ENCODE data around the gene HYCC1. TPM values are rescaled to one million over a fixed set of nuclear protein-coding genes. Genes with fewer than 3 reads are reported as not detected.

The HYCC1 gene
- total and polyA plus RNA-seq, 9 of the 15 experiments (the other 6 are each of a cell fraction or from before 2014, with no cell fraction given), result 11.2 to 40.6 (median 37.9) TPM

DNA sequence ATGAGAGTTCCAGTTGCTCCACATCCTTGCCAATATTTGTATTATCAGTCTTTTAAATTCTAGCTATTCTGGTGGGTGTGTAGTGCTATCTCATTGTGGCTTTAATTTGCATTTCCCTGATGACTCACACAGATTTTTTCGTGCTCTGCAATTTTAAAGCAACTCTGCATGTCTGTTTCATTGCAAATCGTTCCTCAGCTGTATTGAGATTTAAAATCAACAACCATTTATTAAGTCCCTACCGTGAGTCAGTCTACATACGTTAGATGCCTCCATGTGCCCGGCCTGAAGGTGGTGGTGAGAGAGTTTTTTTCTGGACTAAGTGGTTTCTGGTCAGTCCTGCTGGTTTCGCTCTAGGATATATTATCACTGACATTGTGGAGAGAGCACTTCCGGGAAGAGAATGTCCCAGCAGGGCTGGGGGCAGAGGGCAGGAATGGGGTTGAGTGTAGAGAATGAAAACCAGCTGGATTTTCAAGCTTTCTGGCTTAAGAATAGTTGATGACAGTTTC lies 8.4 kb upstream of the HYCC1 start (continued):
- TF ChIP-seq, protein P1, sequence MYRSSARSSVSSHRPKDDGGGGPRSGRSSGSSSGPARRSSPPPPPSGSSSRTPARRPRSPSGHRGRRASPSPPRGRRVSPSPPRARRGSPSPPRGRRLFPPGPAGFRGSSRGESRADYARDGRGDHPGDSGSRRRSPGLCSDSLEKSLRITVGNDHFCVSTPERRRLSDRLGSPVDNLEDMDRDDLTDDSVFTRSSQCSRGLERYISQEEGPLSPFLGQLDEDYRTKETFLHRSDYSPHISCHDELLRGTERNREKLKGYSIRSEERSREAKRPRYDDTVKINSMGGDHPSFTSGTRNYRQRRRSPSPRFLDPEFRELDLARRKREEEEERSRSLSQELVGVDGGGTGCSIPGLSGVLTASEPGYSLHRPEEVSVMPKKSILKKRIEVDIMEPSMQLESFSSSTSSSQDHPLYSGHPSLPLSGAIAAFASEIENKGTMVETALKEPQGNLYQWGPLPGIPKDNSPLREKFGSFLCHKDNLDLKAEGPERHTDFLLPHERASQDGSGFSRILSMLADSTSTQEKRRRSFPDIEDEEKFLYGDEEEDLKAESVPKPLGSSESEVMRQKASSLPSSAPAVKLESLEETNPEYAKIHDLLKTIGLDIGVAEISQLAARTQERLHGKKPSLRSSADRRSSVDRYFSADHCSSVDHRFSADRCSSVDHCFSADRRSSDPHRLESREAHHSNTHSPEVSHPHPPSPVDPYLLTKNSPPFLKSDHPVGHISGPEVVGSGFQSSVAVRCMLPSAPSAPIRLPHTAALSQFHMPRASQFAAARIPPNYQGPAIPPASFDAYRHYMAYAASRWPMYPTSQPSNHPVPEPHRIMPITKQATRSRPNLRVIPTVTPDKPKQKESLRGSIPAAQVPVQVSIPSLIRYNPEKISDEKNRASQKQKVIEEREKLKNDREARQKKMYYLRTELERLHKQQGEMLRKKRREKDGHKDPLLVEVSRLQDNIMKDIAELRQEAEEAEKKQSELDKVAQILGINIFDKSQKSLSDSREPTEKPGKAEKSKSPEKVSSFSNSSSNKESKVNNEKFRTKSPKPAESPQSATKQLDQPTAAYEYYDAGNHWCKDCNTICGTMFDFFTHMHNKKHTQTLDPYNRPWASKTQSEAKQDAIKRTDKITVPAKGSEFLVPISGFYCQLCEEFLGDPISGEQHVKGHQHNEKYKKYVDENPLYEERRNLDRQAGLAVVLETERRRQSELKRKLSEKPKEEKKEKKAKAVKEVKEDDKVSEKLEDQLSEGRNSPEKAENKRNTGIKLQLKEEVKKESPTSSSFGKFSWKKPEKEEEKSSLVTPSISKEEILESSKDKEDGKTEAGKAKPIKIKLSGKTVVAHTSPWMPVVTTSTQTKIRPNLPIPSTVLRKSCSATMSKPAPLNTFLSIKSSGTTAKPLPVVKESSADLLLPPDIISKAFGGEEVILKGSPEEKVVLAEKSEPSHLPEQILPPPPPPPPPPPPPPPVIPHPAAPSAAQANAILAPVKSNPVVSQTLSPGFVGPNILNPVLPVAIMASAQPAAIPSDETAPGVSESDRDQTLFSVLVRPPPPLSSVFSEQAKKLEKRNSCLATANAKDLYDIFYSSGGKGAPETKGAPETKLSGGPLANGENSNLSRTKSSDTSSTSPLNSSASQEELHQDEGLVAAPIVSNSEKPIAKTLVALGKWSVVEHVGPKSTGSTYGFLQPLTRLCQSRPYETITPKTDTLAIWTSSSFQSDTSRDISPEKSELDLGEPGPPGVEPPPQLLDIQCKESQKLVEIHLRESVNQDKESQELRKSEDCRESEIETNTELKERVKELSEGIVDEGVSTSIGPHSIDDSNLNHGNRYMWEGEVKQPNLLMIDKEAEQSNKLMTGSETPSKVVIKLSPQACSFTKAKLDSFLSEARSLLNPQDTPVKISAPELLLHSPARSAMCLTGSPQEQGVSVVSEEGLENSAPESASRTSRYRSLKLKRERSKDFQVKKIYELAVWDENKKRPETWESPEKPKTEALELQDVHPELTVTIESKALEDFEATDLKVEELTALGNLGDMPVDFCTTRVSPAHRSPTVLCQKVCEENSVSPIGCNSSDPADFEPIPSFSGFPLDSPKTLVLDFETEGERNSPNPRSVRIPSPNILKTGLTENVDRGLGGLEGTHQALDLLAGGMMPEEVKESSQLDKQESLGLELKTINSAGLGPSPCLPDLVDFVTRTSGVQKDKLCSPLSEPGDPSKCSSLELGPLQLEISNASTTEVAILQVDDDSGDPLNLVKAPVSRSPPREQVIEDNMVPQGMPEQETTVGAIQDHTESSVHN (IDR thresholded peaks at IDR 0.05; ENCODE audit: borderline replicate concordance in 1 of 2, low read depth in 1 of 2), result 0 out of 4 replicates have a peak, but pooled peaks of 1 of the 2 experiments have one; percentile 41
- TF ChIP-seq ZBTB8A (IDR thresholded peaks at IDR 0.05; ENCODE audit: partially characterized antibody) (no peak), MAFF (IDR thresholded peaks at IDR 0.05; ENCODE audit: low read length) (0 out of 2 replicates have a peak, but pooled peaks have one; percentile 46), EGR1 (conservative IDR thresholded peaks at IDR 0.05) (peak; percentile 48), HMG20A (CRISPR knock-in tag; conservative IDR thresholded peaks at IDR 0.05) (no peak), SMARCA4 (IDR thresholded peaks at IDR 0.05) (peak; percentile 33; the same call in 1 of the 2 replicates), KLF6 (CRISPR knock-in tag; IDR thresholded peaks at IDR 0.05; ENCODE audit: borderline replicate concordance) (no peak), DNMT1 (IDR thresholded peaks at IDR 0.05) (no peak), ZNF586 (CRISPR knock-in tag; conservative IDR thresholded peaks at IDR 0.05) (no peak), ETV6 (IDR thresholded peaks at IDR 0.05; ENCODE audit: borderline replicate concordance in 1 of 2, low read depth in 2 of 2, low read length in 1 of 2) (peak in 1 of 2 experiments; percentile 33; a peak in 2 of 4 replicates), ETV6 (CRISPR knock-in tag; IDR thresholded peaks at IDR 0.05; ENCODE audit: borderline replicate concordance) (no peak), C11orf30 (IDR thresholded peaks at IDR 0.05; ENCODE audit: low read depth) (peak; percentile 60), NBN (IDR thresholded peaks at IDR 0.05; ENCODE audit: low read depth) (peak; percentile 25; the same call in 1 of the 2 replicates)
- TF ChIP-seq, protein P2, sequence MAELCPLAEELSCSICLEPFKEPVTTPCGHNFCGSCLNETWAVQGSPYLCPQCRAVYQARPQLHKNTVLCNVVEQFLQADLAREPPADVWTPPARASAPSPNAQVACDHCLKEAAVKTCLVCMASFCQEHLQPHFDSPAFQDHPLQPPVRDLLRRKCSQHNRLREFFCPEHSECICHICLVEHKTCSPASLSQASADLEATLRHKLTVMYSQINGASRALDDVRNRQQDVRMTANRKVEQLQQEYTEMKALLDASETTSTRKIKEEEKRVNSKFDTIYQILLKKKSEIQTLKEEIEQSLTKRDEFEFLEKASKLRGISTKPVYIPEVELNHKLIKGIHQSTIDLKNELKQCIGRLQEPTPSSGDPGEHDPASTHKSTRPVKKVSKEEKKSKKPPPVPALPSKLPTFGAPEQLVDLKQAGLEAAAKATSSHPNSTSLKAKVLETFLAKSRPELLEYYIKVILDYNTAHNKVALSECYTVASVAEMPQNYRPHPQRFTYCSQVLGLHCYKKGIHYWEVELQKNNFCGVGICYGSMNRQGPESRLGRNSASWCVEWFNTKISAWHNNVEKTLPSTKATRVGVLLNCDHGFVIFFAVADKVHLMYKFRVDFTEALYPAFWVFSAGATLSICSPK (IDR thresholded peaks at IDR 0.05; ENCODE audit: borderline replicate concordance), result no peak
- TF ChIP-seq, protein P3, sequence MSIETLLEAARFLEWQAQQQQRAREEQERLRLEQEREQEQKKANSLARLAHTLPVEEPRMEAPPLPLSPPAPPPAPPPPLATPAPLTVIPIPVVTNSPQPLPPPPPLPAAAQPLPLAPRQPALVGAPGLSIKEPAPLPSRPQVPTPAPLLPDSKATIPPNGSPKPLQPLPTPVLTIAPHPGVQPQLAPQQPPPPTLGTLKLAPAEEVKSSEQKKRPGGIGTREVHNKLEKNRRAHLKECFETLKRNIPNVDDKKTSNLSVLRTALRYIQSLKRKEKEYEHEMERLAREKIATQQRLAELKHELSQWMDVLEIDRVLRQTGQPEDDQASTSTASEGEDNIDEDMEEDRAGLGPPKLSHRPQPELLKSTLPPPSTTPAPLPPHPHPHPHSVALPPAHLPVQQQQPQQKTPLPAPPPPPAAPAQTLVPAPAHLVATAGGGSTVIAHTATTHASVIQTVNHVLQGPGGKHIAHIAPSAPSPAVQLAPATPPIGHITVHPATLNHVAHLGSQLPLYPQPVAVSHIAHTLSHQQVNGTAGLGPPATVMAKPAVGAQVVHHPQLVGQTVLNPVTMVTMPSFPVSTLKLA (conservative IDR thresholded peaks at IDR 0.05), result no peak

All from K562 (cell line).